WTC11 (cell line): Measurements from ENCODE around the gene IMPDH2. TPM values are rescaled to one million over a fixed set of nuclear protein-coding genes. Genes with fewer than 3 reads are reported as not detected.

Experiments
- ATAC-seq: fragments of 200-7000 bp; cut with Tn5 transposase; 2 replicates; pipeline ENCODE4 v1.10.0; 2021; ENCODE audit warnings: mild to moderate bottlenecking, moderate library complexity
- CTCF ChIA-PET: fragments of 300-600 bp; sonication (Branson Sonifier 250); formaldehyde crosslinking; loops from one replicate; lab custom pipeline; 2021; ENCODE audit warnings: antibody characterized with exemption; lab: Charles Lee
- POLR2A ChIA-PET: fragments of 350-600 bp; sonication (Branson Sonifier 250); formaldehyde crosslinking; loops from one replicate; lab custom pipeline; 2021; ENCODE audit warnings: antibody characterized with exemption; lab: Charles Lee
- DNase-seq: peaks from one replicate; pipeline ENCODE4 v3.0.0; 2021; ENCODE audit warnings: low spot score
- H3K27ac Mint-ChIP-seq: 2 replicates; pipeline ENCODE4 v1.8.0; 2021; ENCODE audit warnings: mixed read lengths
- H3K27me3 Mint-ChIP-seq: 2 replicates; pipeline ENCODE4 v1.8.0; 2021; ENCODE audit warnings: low read depth, mild to moderate bottlenecking, moderate library complexity, mixed read lengths
- H3K36me3 Mint-ChIP-seq: 2 replicates; pipeline ENCODE4 v1.8.0; 2021; ENCODE audit warnings: mixed read lengths
- H3K4me1 Mint-ChIP-seq: 2 replicates; pipeline ENCODE4 v1.8.0; 2022; ENCODE audit warnings: mixed read lengths
- H3K4me3 Mint-ChIP-seq: 2 replicates; pipeline ENCODE4 v1.8.0; 2021; ENCODE audit warnings: mild to moderate bottlenecking, moderate library complexity, mixed read lengths
- H3K9me3 Mint-ChIP-seq: 2 replicates; pipeline ENCODE4 v1.8.0; 2021; ENCODE audit warnings: mixed read lengths
- ATF1 ChIP-seq: sonication (generic); formaldehyde crosslinking; IDR thresholded peaks from 2 replicates; pipeline ENCODE4 v1.8.1; 2023; ENCODE audit warnings: mild to moderate bottlenecking, moderate library complexity, missing genetic modification reagents
- CREB1 ChIP-seq: sonication (generic); formaldehyde crosslinking; IDR thresholded peaks from 2 replicates; pipeline ENCODE4 v1.8.0; 2023; ENCODE audit warnings: mild to moderate bottlenecking, missing genetic modification reagents
- CREM ChIP-seq: sonication (generic); formaldehyde crosslinking; IDR thresholded peaks from 2 replicates; pipeline ENCODE4 v1.8.1; 2022; ENCODE audit warnings: mild to moderate bottlenecking, missing genetic modification reagents, moderate library complexity
- ELF4 ChIP-seq: sonication (generic); formaldehyde crosslinking; IDR thresholded peaks from 2 replicates; pipeline ENCODE4 v1.8.1; 2022; ENCODE audit warnings: low read depth, mild to moderate bottlenecking, moderate library complexity, missing genetic modification reagents
- GABPB1 ChIP-seq: sonication (generic); formaldehyde crosslinking; IDR thresholded peaks from 2 replicates; pipeline ENCODE4 v1.8.1; 2023; ENCODE audit warnings: mild to moderate bottlenecking, missing genetic modification reagents
- JUN ChIP-seq: sonication (generic); formaldehyde crosslinking; IDR thresholded peaks from 2 replicates; pipeline ENCODE4 v1.8.0; 2023; ENCODE audit warnings: mild to moderate bottlenecking, missing genetic modification reagents
- NFE2L1 ChIP-seq: sonication (generic); formaldehyde crosslinking; IDR thresholded peaks from 2 replicates; pipeline ENCODE4 v1.8.1; 2023; ENCODE audit warnings: missing genetic modification reagents
- NR2C2 ChIP-seq: sonication (generic); formaldehyde crosslinking; IDR thresholded peaks from 2 replicates; pipeline ENCODE4 v1.8.0; 2022; ENCODE audit warnings: mild to moderate bottlenecking, missing genetic modification reagents
- NR3C1 ChIP-seq: sonication (generic); formaldehyde crosslinking; conservative IDR thresholded peaks from 2 replicates; pipeline ENCODE4 v1.8.1; 2023; ENCODE audit warnings: low read depth, mild to moderate bottlenecking, missing genetic modification reagents
- PRRX2 ChIP-seq: fragments of 250-450 bp; sonication (Bioruptor Pico); IDR thresholded peaks from 2 replicates; pipeline ENCODE4 v1.8.0; 2021; ENCODE audit warnings: mild to moderate bottlenecking
- TCF7 ChIP-seq: sonication (generic); formaldehyde crosslinking; IDR thresholded peaks from 2 replicates; pipeline ENCODE4 v1.8.0; 2022; ENCODE audit warnings: mild to moderate bottlenecking, low read depth, missing genetic modification reagents, moderate library complexity
- TEAD1 ChIP-seq: sonication (generic); formaldehyde crosslinking; IDR thresholded peaks from 2 replicates; pipeline ENCODE4 v1.8.0; 2022; ENCODE audit warnings: mild to moderate bottlenecking, missing genetic modification reagents
- total RNA-seq: library from RNA; stranded (reverse); gene quantifications from 3 replicates; pipeline ENCODE4 v1.2.3, GENCODE V29; 2021
- TF ChIP-seq, protein P1 (sequence below): fragments of 250-450 bp; sonication (Bioruptor Pico); conservative IDR thresholded peaks from 2 replicates; pipeline ENCODE4 v1.9.0; 2021; ENCODE audit warnings: mild to moderate bottlenecking
- TF ChIP-seq, protein P2 (sequence below): sonication (generic); formaldehyde crosslinking; IDR thresholded peaks from 2 replicates; pipeline ENCODE4 v1.8.0; 2022; ENCODE audit warnings: mild to moderate bottlenecking, missing genetic modification reagents
- TF ChIP-seq, protein P3 (sequence below): fragments of 250-450 bp; sonication (Bioruptor Pico); IDR thresholded peaks from 2 replicates; pipeline ENCODE4 v1.8.0; 2021; ENCODE audit warnings: mild to moderate bottlenecking
- TF ChIP-seq, protein P4 (sequence below): sonication (generic); formaldehyde crosslinking; conservative IDR thresholded peaks from 2 replicates; pipeline ENCODE4 v1.8.1; 2023; ENCODE audit warnings: mild to moderate bottlenecking, low read depth, missing genetic modification reagents, moderate library complexity
- TF ChIP-seq, protein P5 (sequence below): sonication (generic); formaldehyde crosslinking; IDR thresholded peaks from 2 replicates; pipeline ENCODE4 v1.8.0; 2023; ENCODE audit warnings: missing genetic modification reagents
- TF ChIP-seq, protein P6 (sequence below): sonication (generic); formaldehyde crosslinking; IDR thresholded peaks from 2 replicates; pipeline ENCODE4 v1.8.0; 2022; ENCODE audit warnings: missing genetic modification reagents
- TF ChIP-seq, protein P7 (sequence below): fragments of 250-450 bp; sonication (Bioruptor Pico); IDR thresholded peaks from 2 replicates; pipeline ENCODE4 v1.9.0; 2021; ENCODE audit warnings: mild to moderate bottlenecking

Gene IMPDH2
- total RNA-seq, 1 experiment from 2014 or later: 452 TPM

DNA sequence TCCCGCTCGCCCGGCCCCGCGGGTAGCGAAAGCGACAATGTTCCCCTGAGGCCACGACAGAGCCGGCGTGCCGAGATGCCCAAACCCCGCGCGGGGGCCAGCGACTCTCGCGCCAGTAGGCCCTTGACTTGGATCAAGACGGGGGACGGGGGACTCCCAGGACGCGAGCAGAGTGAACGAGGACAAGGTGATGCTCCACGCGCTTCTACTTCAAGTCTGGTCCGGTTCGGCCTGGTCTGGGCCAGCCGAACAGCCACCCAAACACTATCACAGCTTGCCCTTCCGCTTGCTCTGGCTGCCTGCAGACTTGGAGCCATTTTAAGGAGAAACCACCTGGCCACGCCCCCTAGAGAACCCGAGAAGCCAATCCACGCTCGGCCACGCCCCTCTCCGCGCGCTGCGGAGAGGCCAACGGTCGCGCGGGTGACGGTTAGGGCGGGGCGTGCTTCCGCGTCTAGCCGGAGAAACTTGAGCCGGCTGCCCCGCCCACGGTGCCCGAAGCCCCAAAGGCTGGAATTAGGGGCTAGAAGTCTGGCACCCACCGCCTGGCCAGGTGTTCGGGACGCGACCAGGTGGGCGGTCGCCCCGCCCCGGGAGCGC, 7.9 kb downstream of the IMPDH2 start (continued):
- TF ChIP-seq CREM (CRISPR knock-in tag) (0 out of 2 replicates have a peak, but pooled peaks have one; percentile 35), NR2C2 (CRISPR knock-in tag) (0 out of 2 replicates have a peak, but pooled peaks have one; percentile 50), ATF1 (CRISPR knock-in tag) (no peak), JUN (CRISPR knock-in tag) (0 out of 2 replicates have a peak, but pooled peaks have one; percentile 46), PRRX2 (CRISPR knock-in tag) (peak; percentile 69; the same call in 1 of the 2 replicates), TEAD1 (peak; percentile 70; the same call in 1 of the 2 replicates)
- TF ChIP-seq, protein P1, sequence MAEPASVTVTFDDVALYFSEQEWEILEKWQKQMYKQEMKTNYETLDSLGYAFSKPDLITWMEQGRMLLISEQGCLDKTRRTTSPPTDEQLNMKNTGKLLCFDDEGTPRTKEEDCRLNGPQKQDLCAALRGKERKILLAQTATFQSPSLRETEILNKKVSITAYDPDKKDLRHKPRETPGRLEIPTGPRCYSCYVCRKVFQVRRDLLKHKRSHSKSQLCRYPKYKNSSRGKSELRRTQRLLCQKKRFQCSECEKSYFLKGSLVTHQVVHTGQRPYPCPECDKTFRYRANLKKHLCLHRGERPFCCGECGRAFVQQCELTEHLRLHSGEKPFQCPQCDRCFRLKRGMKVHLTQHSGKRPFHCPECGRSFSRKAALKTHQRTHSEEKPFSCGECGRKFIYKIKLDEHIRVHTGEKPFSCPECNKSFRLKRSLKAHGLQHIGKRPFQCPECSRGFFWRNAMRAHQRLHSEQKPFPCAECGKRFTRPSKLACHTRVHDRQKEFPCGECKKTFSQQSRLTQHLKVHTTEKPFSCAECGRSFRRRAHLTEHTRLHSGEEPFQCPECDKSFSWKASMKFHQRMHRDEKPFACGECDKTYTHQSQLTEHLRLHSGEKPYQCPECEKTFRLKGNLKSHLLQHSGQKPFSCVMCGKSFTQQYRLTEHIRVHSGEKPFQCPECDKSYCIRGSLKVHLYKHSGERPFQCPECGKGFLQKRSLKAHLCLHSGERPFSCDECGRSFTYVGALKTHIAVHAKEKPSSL: no peak

DNA sequence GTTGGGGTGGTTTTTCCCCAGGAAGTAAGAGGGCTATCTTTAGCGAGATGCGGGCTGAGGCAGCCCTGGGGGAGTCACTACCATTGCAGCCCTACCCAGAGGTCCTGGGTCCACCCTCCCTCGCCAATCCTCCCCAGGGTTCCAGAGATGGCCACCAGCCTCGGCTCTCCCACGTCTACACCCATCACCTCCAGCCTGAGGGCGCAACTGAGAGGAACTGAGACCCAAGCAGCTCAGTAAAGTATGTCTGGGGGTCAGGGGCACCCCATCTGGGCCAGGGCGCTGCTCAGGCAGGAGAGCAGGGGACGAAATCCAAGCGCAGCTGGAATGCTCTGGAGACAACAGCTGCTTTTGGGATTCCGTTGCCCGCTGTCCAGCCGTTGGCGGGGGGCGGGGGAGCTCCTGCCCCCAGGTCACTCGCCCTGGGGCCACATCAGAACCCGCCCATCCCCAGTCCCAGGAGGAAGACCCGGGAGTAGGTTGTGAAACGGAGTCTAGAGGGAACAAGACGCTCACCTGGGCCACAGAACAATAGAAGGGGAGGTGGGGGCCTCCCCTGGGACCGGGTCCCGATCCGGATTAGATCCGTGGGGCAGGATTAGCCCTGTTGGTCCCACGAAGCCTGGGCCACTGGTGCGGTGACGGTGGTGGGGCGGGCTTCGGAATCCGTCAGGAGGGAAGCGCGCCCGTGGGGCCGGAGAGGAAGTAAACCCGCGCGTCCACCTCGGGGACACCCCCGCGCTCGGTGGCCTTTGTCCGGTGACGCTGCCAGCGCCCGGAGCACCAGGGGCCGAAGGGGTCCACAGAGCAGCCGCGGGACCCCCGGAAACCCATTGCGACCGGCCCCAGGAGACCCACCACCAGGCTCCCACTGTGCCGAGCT, 8.6 kb downstream of the IMPDH2 start:
- Mint-ChIP-seq H3K36me3 (peaks cover 39% of the 10 kb centered on the region), H3K9me3 (no peaks in the 10 kb centered on the region), H3K27me3 (no peaks in the 10 kb centered on the region), H3K4me3 (peak overlapping the region; percentile 92), H3K4me1 (peaks cover 28% of the 10 kb centered on the region), H3K27ac (peak overlapping the region; percentile 89)
- ATAC-seq (no peak), DNase-seq (peak; percentile 51)
- ChIA-PET CTCF (interaction anchor here (1.3 to 8.2 kb wide), 7 partner anchors 11 to 408 kb away, joined by 3 to 124 read pairs (median 8); partner anchors contain the start of genes IP6K2, KLHDC8B, NICN1 and P4HTM), POLR2A (interaction anchor here (0.5 to 4.3 kb wide), 9 partner anchors 8 to 519 kb away, joined by 3 to 81 read pairs (median 11); partner anchors contain the start of genes CELSR3, IMPDH2, IP6K2 and P4HTM)
- TF ChIP-seq ELF4: no peak
- TF ChIP-seq, protein P2, sequence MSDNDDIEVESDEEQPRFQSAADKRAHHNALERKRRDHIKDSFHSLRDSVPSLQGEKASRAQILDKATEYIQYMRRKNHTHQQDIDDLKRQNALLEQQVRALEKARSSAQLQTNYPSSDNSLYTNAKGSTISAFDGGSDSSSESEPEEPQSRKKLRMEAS (CRISPR knock-in tag): no peak
- TF ChIP-seq CREB1: no peak
- TF ChIP-seq, protein P3, sequence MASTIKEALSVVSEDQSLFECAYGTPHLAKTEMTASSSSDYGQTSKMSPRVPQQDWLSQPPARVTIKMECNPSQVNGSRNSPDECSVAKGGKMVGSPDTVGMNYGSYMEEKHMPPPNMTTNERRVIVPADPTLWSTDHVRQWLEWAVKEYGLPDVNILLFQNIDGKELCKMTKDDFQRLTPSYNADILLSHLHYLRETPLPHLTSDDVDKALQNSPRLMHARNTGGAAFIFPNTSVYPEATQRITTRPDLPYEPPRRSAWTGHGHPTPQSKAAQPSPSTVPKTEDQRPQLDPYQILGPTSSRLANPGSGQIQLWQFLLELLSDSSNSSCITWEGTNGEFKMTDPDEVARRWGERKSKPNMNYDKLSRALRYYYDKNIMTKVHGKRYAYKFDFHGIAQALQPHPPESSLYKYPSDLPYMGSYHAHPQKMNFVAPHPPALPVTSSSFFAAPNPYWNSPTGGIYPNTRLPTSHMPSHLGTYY (CRISPR knock-in tag): no peak
- TF ChIP-seq, protein P4, sequence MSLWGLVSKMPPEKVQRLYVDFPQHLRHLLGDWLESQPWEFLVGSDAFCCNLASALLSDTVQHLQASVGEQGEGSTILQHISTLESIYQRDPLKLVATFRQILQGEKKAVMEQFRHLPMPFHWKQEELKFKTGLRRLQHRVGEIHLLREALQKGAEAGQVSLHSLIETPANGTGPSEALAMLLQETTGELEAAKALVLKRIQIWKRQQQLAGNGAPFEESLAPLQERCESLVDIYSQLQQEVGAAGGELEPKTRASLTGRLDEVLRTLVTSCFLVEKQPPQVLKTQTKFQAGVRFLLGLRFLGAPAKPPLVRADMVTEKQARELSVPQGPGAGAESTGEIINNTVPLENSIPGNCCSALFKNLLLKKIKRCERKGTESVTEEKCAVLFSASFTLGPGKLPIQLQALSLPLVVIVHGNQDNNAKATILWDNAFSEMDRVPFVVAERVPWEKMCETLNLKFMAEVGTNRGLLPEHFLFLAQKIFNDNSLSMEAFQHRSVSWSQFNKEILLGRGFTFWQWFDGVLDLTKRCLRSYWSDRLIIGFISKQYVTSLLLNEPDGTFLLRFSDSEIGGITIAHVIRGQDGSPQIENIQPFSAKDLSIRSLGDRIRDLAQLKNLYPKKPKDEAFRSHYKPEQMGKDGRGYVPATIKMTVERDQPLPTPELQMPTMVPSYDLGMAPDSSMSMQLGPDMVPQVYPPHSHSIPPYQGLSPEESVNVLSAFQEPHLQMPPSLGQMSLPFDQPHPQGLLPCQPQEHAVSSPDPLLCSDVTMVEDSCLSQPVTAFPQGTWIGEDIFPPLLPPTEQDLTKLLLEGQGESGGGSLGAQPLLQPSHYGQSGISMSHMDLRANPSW: no peak
- TF ChIP-seq JUN (CRISPR knock-in tag): 0 out of 2 replicates have a peak, but pooled peaks have one; percentile 35
- TF ChIP-seq GABPB1: no peak
- TF ChIP-seq, protein P5, sequence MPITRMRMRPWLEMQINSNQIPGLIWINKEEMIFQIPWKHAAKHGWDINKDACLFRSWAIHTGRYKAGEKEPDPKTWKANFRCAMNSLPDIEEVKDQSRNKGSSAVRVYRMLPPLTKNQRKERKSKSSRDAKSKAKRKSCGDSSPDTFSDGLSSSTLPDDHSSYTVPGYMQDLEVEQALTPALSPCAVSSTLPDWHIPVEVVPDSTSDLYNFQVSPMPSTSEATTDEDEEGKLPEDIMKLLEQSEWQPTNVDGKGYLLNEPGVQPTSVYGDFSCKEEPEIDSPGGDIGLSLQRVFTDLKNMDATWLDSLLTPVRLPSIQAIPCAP (CRISPR knock-in tag): 0 out of 2 replicates have a peak, but pooled peaks have one; percentile 10
- no peak for TF ChIP-seq NFE2L1 (CRISPR knock-in tag)
- TF ChIP-seq TCF7: 0 out of 2 replicates have a peak, but pooled peaks have one; percentile 16
- TF ChIP-seq NR3C1 (CRISPR knock-in tag): 0 out of 2 replicates have a peak, but pooled peaks have one; percentile 3
- TF ChIP-seq, protein P6, sequence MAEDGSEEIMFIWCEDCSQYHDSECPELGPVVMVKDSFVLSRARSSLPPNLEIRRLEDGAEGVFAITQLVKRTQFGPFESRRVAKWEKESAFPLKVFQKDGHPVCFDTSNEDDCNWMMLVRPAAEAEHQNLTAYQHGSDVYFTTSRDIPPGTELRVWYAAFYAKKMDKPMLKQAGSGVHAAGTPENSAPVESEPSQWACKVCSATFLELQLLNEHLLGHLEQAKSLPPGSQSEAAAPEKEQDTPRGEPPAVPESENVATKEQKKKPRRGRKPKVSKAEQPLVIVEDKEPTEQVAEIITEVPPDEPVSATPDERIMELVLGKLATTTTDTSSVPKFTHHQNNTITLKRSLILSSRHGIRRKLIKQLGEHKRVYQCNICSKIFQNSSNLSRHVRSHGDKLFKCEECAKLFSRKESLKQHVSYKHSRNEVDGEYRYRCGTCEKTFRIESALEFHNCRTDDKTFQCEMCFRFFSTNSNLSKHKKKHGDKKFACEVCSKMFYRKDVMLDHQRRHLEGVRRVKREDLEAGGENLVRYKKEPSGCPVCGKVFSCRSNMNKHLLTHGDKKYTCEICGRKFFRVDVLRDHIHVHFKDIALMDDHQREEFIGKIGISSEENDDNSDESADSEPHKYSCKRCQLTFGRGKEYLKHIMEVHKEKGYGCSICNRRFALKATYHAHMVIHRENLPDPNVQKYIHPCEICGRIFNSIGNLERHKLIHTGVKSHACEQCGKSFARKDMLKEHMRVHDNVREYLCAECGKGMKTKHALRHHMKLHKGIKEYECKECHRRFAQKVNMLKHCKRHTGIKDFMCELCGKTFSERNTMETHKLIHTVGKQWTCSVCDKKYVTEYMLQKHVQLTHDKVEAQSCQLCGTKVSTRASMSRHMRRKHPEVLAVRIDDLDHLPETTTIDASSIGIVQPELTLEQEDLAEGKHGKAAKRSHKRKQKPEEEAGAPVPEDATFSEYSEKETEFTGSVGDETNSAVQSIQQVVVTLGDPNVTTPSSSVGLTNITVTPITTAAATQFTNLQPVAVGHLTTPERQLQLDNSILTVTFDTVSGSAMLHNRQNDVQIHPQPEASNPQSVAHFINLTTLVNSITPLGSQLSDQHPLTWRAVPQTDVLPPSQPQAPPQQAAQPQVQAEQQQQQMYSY (CRISPR knock-in tag): peak; percentile 64
- TF ChIP-seq, protein P7, sequence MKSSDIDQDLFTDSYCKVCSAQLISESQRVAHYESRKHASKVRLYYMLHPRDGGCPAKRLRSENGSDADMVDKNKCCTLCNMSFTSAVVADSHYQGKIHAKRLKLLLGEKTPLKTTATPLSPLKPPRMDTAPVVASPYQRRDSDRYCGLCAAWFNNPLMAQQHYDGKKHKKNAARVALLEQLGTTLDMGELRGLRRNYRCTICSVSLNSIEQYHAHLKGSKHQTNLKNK (CRISPR knock-in tag): no peak
